DOHH2 (cell line): Measurements from ENCODE around the gene LRMDA.

Experiments
- H3F3A ChIP-seq: fragments of 200-600 bp; sonication (generic), shearing (Covaris generic); 2 replicates; pipeline ENCODE4 v1.6.0; 2016; ENCODE audit warnings: antibody characterized with exemption, mild to moderate bottlenecking; ENCODE audit not compliant: control insufficient read depth, insufficient read depth
- H3K27ac ChIP-seq: fragments of 200-600 bp; sonication (generic); 2 replicates; pipeline ENCODE4 v1.5.1; 2014; ENCODE audit warnings: low read depth, mild to moderate bottlenecking, low read length, moderate library complexity
- H3K27me3 ChIP-seq: fragments of 200-600 bp; sonication (generic); 2 replicates; pipeline ENCODE4 v1.6.1; 2014; ENCODE audit warnings: mild to moderate bottlenecking, low read length, mixed read lengths; ENCODE audit not compliant: control insufficient read depth
- H3K36me3 ChIP-seq: fragments of 200-600 bp; sonication (generic); 2 replicates; pipeline ENCODE4 v1.6.1; 2014; ENCODE audit warnings: mild to moderate bottlenecking, low read length, moderate library complexity, mixed read lengths; ENCODE audit not compliant: control insufficient read depth
- H3K4me1 ChIP-seq: fragments of 200-600 bp; sonication (generic); 2 replicates; pipeline ENCODE4 v1.6.1; 2014; ENCODE audit warnings: mild to moderate bottlenecking, low read length, mixed read lengths; ENCODE audit not compliant: control insufficient read depth
- H3K4me2 ChIP-seq: fragments of 200-600 bp; sonication (generic); 2 replicates; pipeline ENCODE4 v1.6.0; 2014; ENCODE audit warnings: mild to moderate bottlenecking, low read length, moderate library complexity
- H3K4me3 ChIP-seq: fragments of 200-600 bp; sonication (generic); 2 replicates; pipeline ENCODE4 v1.5.1; 2014; ENCODE audit warnings: mild to moderate bottlenecking, low read length, mixed read lengths
- H3K79me2 ChIP-seq: fragments of 200-600 bp; sonication (generic); 2 replicates; pipeline ENCODE4 v1.6.1; 2014; ENCODE audit warnings: mild to moderate bottlenecking, low read length, mixed read lengths; ENCODE audit not compliant: control insufficient read depth
- H3K9me2 ChIP-seq: fragments of 200-600 bp; sonication (generic); replicated peaks from 2 replicates; pipeline ENCODE4 v1.6.1; 2014; ENCODE audit warnings: mild to moderate bottlenecking, low read length, mixed read lengths; ENCODE audit not compliant: control insufficient read depth
- H3K9me3 ChIP-seq: fragments of 200-600 bp; sonication (generic); 2 replicates; pipeline ENCODE4 v1.6.1; 2014; ENCODE audit warnings: antibody characterized with exemption, low read length, mixed read lengths; ENCODE audit not compliant: control insufficient read depth, insufficient read depth
- H4K20me1 ChIP-seq: fragments of 200-600 bp; sonication (generic); 2 replicates; pipeline ENCODE4 v1.6.0; 2014; ENCODE audit warnings: low read depth, mild to moderate bottlenecking, antibody characterized with exemption, low read length, moderate library complexity; ENCODE audit not compliant: control insufficient read depth, insufficient read depth
- EZH2phosphoT487 ChIP-seq: fragments of 200-600 bp; sonication (generic); IDR thresholded peaks from 2 replicates; pipeline ENCODE4 v1.6.1; 2017; ENCODE audit warnings: borderline replicate concordance, mild to moderate bottlenecking, antibody characterized with exemption, low read length, moderate library complexity, mixed read lengths
- TF ChIP-seq, protein P1 (sequence below): fragments of 200-600 bp; sonication (generic); IDR thresholded peaks from one replicate; pipeline ENCODE4 v1.5.1; 2014; ENCODE audit warnings: antibody characterized with exemption, mild to moderate bottlenecking, low read depth, low read length; ENCODE audit not compliant: poor library complexity, severe bottlenecking

LRMDA gene

DNA sequence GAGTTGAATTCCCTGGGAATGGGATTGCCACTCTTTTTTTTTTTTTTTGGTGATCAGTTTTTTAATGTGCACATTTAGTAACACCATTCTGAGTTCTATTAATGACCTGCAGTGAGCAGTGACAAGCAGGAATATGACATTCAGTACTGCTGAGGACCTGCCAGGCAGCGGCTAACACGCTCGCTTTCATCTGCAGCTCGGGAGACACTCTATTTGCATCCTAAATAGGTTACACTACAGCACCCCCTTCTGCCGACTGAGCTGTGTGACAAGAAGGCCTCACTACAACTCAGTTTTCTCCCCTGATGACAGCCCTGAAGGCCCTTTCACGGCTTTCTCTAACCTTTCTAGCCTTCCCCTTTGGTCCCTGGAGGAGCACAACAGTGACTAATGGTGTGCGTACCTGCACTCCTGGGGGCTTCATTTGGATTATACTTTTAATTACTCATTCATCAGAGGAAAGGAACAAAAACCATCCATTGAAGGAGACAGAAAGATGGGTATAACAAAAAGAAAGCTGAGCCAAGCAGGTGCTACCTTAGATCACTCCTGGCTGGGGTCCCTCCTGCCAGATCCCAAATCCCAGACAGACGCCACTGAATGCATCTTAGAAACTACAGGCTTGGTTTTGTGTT is 872.4 kb downstream of the LRMDA start:
- no peaks in the 10 kb centered on the region for H3K4me1 ChIP-seq
- TF ChIP-seq, protein P1, sequence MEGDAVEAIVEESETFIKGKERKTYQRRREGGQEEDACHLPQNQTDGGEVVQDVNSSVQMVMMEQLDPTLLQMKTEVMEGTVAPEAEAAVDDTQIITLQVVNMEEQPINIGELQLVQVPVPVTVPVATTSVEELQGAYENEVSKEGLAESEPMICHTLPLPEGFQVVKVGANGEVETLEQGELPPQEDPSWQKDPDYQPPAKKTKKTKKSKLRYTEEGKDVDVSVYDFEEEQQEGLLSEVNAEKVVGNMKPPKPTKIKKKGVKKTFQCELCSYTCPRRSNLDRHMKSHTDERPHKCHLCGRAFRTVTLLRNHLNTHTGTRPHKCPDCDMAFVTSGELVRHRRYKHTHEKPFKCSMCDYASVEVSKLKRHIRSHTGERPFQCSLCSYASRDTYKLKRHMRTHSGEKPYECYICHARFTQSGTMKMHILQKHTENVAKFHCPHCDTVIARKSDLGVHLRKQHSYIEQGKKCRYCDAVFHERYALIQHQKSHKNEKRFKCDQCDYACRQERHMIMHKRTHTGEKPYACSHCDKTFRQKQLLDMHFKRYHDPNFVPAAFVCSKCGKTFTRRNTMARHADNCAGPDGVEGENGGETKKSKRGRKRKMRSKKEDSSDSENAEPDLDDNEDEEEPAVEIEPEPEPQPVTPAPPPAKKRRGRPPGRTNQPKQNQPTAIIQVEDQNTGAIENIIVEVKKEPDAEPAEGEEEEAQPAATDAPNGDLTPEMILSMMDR: peak; percentile 37
- no peak for TF ChIP-seq EZH2phosphoT487

DNA sequence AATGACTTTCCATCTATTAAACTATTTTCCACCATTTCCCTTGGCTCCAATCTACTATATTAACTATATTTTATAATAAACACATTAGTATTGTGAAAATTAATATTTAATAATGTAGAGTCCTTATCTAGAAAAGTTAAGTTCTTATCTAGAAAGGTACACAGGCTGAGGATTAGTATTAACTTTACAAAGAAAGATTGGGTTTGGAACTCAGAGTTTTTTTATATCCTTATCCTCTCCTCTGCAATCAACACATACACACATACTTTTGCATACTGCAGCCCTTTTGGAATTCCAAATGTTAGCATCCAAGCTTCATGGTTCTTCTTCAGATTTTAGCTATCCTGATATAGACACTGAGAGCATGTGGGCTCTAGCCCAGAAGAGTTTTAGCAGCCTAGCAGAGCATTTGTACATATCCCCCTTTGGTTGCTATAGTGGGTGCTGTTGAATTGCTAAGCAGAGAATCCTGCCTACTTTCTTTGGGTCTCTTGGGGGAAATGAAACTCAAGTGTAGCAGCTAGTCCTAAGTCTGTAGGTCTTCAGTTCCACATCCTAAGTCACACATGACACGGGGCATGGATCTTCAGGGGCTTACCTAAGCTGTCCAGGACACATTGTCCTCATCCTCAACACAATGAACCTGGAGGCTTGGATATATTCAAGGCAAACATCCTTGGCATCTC is 874.6 kb downstream of the LRMDA start:
- no peaks in the 10 kb centered on the region for H3K79me2 ChIP-seq
- H3K36me3 ChIP-seq: no peaks in the 10 kb centered on the region
- no peak for TF ChIP-seq EZH2phosphoT487
- TF ChIP-seq, protein P1: no peak
- no peaks in the 10 kb centered on the region for H3K27me3 ChIP-seq
- no peak overlapping the region for H3K4me3 ChIP-seq
- no peaks in the 10 kb centered on the region for H3K9me2 ChIP-seq
- no peaks in the 10 kb centered on the region for H3K9me3 ChIP-seq
- no peak overlapping the region for H3K4me2 ChIP-seq
- no peaks in the 10 kb centered on the region for H4K20me1 ChIP-seq
- H3F3A ChIP-seq: no peaks in the 10 kb centered on the region
- H3K27ac ChIP-seq: no peak overlapping the region
- no peaks in the 10 kb centered on the region for H3K4me1 ChIP-seq

More for the DNA sequence above, 872.4 kb downstream of the LRMDA start:
- no peaks in the 10 kb centered on the region for H3K36me3 ChIP-seq
- H3K27ac ChIP-seq: no peak overlapping the region
- no peaks in the 10 kb centered on the region for H3K27me3 ChIP-seq
- no peaks in the 10 kb centered on the region for H3K79me2 ChIP-seq
- no peaks in the 10 kb centered on the region for H3K9me3 ChIP-seq
- no peak overlapping the region for H3K4me3 ChIP-seq
- no peaks in the 10 kb centered on the region for H3F3A ChIP-seq
- H3K9me2 ChIP-seq: no peaks in the 10 kb centered on the region
- H3K4me2 ChIP-seq: no peak overlapping the region
- H4K20me1 ChIP-seq: no peaks in the 10 kb centered on the region

DNA sequence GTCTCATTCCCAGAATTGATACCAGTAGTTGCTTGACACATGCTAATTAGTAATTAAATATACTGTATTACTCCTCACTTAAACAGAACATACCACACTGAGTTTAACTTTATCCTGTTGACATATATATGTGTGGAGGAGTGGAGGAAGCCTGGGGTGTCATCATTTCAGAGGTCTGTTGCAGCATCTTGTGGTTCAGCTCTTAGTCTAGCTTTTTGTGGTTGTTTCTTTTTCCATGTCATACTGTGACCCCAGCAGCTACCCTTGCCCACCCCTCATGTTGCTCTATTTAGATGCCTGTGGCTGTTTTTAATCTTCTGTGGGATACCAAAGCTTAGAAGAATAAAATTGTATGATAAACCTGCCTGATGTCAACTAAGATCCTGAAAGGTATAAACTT is 875.4 kb downstream of the LRMDA start:
- Histone ChIP-seq H3K27ac (no peak overlapping the region), H3K9me2 (no peaks in the 10 kb centered on the region), H3K36me3 (no peaks in the 10 kb centered on the region), H3K4me3 (no peak overlapping the region), H3K9me3 (no peaks in the 10 kb centered on the region), H3K79me2 (no peaks in the 10 kb centered on the region), H3K4me2 (no peak overlapping the region), H3K27me3 (no peaks in the 10 kb centered on the region), H3K4me1 (no peaks in the 10 kb centered on the region), H4K20me1 (no peaks in the 10 kb centered on the region), H3F3A (no peaks in the 10 kb centered on the region)
- TF ChIP-seq, protein P1: no peak
- TF ChIP-seq EZH2phosphoT487: no peak
